HG02763 (cell line): ENCODE measurements around the gene HGS.
"Not testable (repeated sequence)": the region's sequence is repeated elsewhere in the genome, so short reads cannot be mapped to it uniquely, and the experiment has no call there.

ENCODE experiments used
- ATAC-seq: cut with Tn5 transposase; IDR thresholded peaks from one replicate; pipeline ENCODE4 v1.9.1; 2021; ENCODE audit warnings: mild to moderate bottlenecking, moderate library complexity; ENCODE audit not compliant: unreplicated experiment

Gene HGS

GRCh38 chr17:81655378-81656117 lies 28.3 kb upstream of the HGS start:
- ATAC-seq = no peak

- ATAC-seq = no peak
Measured at GRCh38 chr17:81656118-81656743, 27.6 kb upstream of the HGS start, which contains the start of gene PDE6G. PDE6G (minus strand) TSS chr17:81656542; CDS start chr17:81653305, 3,237 bp downstream.

- ATAC-seq = no peak
Measured at GRCh38 chr17:81656835-81657234, 27.0 kb upstream of the HGS start.

GRCh38 chr17:81659038-81659437 lies 24.8 kb upstream of the HGS start:
- ATAC-seq = no peak

GRCh38 chr17:81660441-81660840 lies 23.4 kb upstream of the HGS start:
- ATAC-seq = no peak

- no peak for ATAC-seq
Measured at GRCh38 chr17:81662002-81662401, 21.8 kb upstream of the HGS start.

GRCh38 chr17:81664051-81664470 lies 19.8 kb upstream of the HGS start:
- ATAC-seq = no peak

GRCh38 chr17:81665205-81666091 lies 18.4 kb upstream of the HGS start:
- ATAC-seq = no peak

- no peak for ATAC-seq
Measured at GRCh38 chr17:81666092-81666341, 17.8 kb upstream of the HGS start.

GRCh38 chr17:81666342-81667191 lies 17.2 kb upstream of the HGS start, which contains the start of the genes CCDC137 and OXLD1:
CCDC137 (plus strand) TSS chr17:81666737; CDS start chr17:81666767, 30 bp downstream.
OXLD1 (minus strand) TSS chr17:81666605; CDS start chr17:81666577, 28 bp downstream.
- ATAC-seq = peak; percentile 93

GRCh38 chr17:81667754-81668153 lies 16.1 kb upstream of the HGS start:
- no peak for ATAC-seq

- ATAC-seq = no peak
Measured at GRCh38 chr17:81672504-81672903, 11.3 kb upstream of the HGS start.

- no peak for ATAC-seq
Measured at GRCh38 chr17:81672954-81673353, 10.9 kb upstream of the HGS start.

- no peak for ATAC-seq
Measured at GRCh38 chr17:81673561-81674258, 10.1 kb upstream of the HGS start.

GRCh38 chr17:81675515-81676221 lies 8.1 kb upstream of the HGS start:
- ATAC-seq = not testable (repeated sequence)

GRCh38 chr17:81676906-81677305 lies 6.9 kb upstream of the HGS start:
- ATAC-seq = no peak

- ATAC-seq = no peak
Measured at GRCh38 chr17:81680150-81680549, 3.7 kb upstream of the HGS start.

- no peak for ATAC-seq
Measured at GRCh38 chr17:81681672-81682071, 2.1 kb upstream of the HGS start.

GRCh38 chr17:81682565-81683207 lies 1.1 kb upstream of the HGS start:
- ATAC-seq = no peak
